Measurements from ENCODE around the gene DIS3L. TPM values are rescaled to one million over a fixed set of nuclear protein-coding genes. Genes with fewer than 3 reads are reported as not detected.
"Not testable (repeated sequence)": the region's sequence is repeated elsewhere in the genome, so short reads cannot be mapped to it uniquely, and the experiment has no call there.

DIS3L gene
- total and polyA plus RNA-seq, 2 donors from 2014 or later = 10.6 to 28.5 TPM

DNA sequence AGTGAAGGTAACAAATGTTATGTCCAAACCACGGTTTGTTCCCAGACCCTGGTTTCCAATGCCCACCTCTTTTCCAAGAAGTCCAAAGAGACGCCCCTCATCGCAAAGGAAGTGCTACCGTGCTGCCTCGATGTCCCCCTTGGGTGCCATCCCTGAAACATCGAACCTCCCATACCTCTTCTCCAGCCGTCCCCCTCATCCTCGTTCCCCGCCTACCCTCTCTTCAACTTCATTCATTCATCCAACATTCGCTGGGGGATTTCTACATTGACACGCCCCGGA, 62.6 kb downstream of the DIS3L start:
- no peak for DNase-seq
- Histone ChIP-seq H3K4me3 (ENCODE audit: low read length in 3 of 3) (peak overlapping the region; percentile 74 to 82 (median 81)), H3K27ac (ENCODE audit: low read depth in 2 of 2, low read length in 2 of 2) (peak overlapping the region in 1 of 2 donors; percentile 63), H3K9me3 (ENCODE audit: control insufficient read depth in 2 of 3, insufficient read depth in 1 of 3, low read length in 3 of 3) (no peaks in the 10 kb centered on the region), H3K9ac (ENCODE audit: low read length in 3 of 3) (peak overlapping the region; percentile 57 to 85 (median 73)), H3K4me1 (ENCODE audit: control insufficient read depth in 2 of 3, insufficient read depth in 2 of 3, low read depth in 1 of 3, low read length in 3 of 3) (peaks cover 0 to 5% (median 0%) of the 10 kb centered on the region in 3 donors), H3K36me3 (ENCODE audit: control insufficient read depth in 2 of 3, insufficient read depth in 3 of 3, low read length in 3 of 3) (no peaks in the 10 kb centered on the region), H3K27me3 (ENCODE audit: control insufficient read depth, insufficient read depth, low read length) (no peaks in the 10 kb centered on the region)
- TF ChIP-seq, protein P1, sequence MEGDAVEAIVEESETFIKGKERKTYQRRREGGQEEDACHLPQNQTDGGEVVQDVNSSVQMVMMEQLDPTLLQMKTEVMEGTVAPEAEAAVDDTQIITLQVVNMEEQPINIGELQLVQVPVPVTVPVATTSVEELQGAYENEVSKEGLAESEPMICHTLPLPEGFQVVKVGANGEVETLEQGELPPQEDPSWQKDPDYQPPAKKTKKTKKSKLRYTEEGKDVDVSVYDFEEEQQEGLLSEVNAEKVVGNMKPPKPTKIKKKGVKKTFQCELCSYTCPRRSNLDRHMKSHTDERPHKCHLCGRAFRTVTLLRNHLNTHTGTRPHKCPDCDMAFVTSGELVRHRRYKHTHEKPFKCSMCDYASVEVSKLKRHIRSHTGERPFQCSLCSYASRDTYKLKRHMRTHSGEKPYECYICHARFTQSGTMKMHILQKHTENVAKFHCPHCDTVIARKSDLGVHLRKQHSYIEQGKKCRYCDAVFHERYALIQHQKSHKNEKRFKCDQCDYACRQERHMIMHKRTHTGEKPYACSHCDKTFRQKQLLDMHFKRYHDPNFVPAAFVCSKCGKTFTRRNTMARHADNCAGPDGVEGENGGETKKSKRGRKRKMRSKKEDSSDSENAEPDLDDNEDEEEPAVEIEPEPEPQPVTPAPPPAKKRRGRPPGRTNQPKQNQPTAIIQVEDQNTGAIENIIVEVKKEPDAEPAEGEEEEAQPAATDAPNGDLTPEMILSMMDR (IDR thresholded peaks at IDR 0.05; ENCODE audit: borderline replicate concordance, extremely low read depth, insufficient read depth) = no peak
- FAIRE-seq = no peak
- intact Hi-C loops (cut with DNase I) = no loop called here

DNA sequence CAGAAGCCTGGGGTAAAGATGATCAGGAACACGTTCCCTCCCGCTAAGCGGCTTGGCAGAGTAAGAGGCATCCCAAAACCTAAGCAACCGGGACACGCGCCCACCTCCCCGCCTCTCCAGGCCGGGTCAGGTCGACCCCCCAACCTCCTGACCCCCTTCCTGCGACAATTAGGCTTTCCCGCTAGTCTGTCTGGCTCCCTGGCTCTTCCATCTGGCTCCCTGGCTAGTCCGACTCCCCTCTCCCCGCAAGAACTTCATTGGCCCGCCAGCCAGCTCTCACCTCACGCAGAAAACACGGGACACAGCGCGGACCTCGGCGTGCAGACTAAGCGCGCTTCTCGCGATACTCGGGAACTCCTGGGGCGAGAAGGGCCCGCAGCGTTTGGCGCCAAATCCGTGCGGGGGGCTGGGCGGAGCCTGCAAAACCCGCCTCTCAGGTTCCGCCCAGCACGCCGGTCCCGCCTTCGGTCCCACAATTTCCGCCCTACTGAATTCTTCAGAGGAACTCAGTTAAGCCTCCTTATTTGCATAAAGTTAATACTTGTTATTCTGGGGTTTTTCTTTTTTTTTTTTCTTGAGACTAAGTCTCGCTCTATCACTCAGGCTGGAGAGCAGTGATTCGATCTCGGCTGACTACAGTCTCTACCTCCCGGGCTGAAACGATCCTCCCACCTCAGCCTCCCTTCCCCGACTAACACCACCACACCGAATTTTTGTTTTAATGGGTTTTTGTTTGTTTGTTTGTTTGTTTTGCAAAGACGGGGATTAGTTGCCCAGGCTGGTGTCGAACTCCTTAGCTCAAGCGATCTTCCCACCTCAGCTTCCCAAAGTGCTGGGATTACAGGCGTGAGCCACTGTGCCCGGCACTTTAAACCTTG, 63.2 kb downstream of the DIS3L start, which contains the start of gene TIPIN:
Gene TIPIN (minus strand): TSS at position 327 of the 878 bp plus-strand sequence. CDS start 3,738 bp downstream, outside the sequence.
- H3K9me3 ChIP-seq (ENCODE audit: control insufficient read depth in 2 of 3, insufficient read depth in 1 of 3, low read length in 3 of 3) = no peaks in the 10 kb centered on the region
- FAIRE-seq (peak; percentile 51), DNase-seq (peak; percentile 96 to 98 (median 98))
- H3K27ac ChIP-seq (ENCODE audit: low read depth in 2 of 2, low read length in 2 of 2) = peak within 1 kb of the TSS in 1 of 2 donors; percentile 63
- intact Hi-C loops (cut with DNase I) = no loop called here
- H3K36me3 ChIP-seq (ENCODE audit: control insufficient read depth in 2 of 3, insufficient read depth in 3 of 3, low read length in 3 of 3) = no peaks in the 10 kb centered on the region
- H3K27me3 ChIP-seq (ENCODE audit: control insufficient read depth, insufficient read depth, low read length) = no peaks in the 10 kb centered on the region
- peak within 1 kb of the TSS; percentile 57 to 85 (median 73) for H3K9ac ChIP-seq (ENCODE audit: low read length in 3 of 3)
- peak within 1 kb of the TSS; percentile 74 to 82 (median 81) for H3K4me3 ChIP-seq (ENCODE audit: low read length in 3 of 3)
- H3K4me1 ChIP-seq (ENCODE audit: control insufficient read depth in 2 of 3, insufficient read depth in 2 of 3, low read depth in 1 of 3, low read length in 3 of 3) = peaks cover 0 to 5% (median 0%) of the 10 kb centered on the region in 3 donors
- TF ChIP-seq, protein P1 (IDR thresholded peaks at IDR 0.05; ENCODE audit: borderline replicate concordance, extremely low read depth, insufficient read depth) = no peak

DNA sequence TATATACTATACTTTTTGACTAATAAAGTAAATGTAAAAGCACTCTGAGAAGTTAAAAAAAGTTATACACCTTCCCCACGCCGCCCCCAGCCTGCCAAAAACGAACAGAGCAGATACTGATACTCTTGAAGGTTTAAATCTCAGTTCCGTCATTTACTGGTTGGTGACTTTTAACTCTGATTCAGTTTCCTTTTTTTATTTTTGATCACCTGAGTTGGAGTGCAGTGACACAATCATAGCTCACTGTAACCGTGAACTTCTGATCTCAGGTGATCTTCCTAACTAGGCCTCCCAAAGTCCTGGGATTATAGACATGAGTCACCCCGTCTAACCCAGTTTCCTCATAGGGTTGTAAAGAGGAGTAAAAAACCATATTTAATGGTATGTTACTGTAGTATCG, 66.4 kb downstream of the DIS3L start:
- no peak for FAIRE-seq
- H3K27me3 ChIP-seq (ENCODE audit: control insufficient read depth, insufficient read depth, low read length) = no peaks in the 10 kb centered on the region

DNA sequence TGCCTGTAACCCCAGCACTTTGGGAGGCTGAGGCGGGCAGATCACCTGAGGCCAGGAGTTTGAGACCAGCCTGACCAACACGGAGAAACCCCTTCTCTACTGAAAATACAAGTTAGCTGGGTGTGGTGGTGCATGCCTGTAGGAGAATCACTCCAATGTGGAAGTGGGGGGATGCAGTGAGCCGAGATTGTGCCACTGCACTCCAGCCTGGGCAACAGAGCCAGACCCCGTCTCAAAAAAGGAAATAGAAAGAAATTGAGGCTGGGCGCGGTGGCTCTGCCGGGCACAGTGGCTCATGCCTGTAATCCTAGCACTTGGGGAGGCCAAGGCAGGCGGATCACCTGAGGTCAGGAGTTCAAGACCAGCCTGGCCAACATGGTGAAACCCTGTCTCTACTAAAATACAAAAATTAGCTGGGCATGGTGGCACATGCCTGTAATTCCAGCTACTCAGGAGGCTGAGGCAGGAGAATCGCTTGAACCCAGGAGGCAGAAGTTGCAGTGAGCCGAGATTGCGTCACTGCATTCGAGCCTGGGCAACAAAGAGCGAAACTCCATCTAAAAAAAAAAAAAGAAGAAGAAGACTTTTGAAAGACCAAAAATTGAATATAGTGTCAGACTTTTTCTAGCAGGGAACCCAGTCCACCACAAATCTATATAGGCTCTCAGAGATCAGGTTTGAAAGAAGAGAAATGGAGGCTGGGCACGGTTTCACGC, 68.5 kb downstream of the DIS3L start:
- DNase-seq; H3K4me1 ChIP-seq (ENCODE audit: control insufficient read depth in 2 of 3, insufficient read depth in 2 of 3, low read depth in 1 of 3, low read length in 3 of 3); H3K27me3 ChIP-seq (ENCODE audit: control insufficient read depth, insufficient read depth, low read length); intact Hi-C loops (cut with DNase I); H3K9me3 ChIP-seq (ENCODE audit: control insufficient read depth in 2 of 3, insufficient read depth in 1 of 3, low read length in 3 of 3); H3K36me3 ChIP-seq (ENCODE audit: control insufficient read depth in 2 of 3, insufficient read depth in 3 of 3, low read length in 3 of 3); H3K4me3 ChIP-seq (ENCODE audit: low read length in 3 of 3); H3K9ac ChIP-seq (ENCODE audit: low read length in 3 of 3); H3K27ac ChIP-seq (ENCODE audit: low read depth in 2 of 2, low read length in 2 of 2); FAIRE-seq: not testable (repeated sequence)

More for the DNA sequence above, 66.4 kb downstream of the DIS3L start:
- no peaks in the 10 kb centered on the region for H3K9me3 ChIP-seq (ENCODE audit: control insufficient read depth in 2 of 3, insufficient read depth in 1 of 3, low read length in 3 of 3)
- peaks cover 0 to 5% (median 0%) of the 10 kb centered on the region in 3 donors for H3K4me1 ChIP-seq (ENCODE audit: control insufficient read depth in 2 of 3, insufficient read depth in 2 of 3, low read depth in 1 of 3, low read length in 3 of 3)
- intact Hi-C loops (cut with DNase I) = no loop called here
- H3K9ac ChIP-seq (ENCODE audit: low read length in 3 of 3) = no peak overlapping the region
- TF ChIP-seq, protein P1 (IDR thresholded peaks at IDR 0.05; ENCODE audit: borderline replicate concordance, extremely low read depth, insufficient read depth) = no peak
- no peak overlapping the region for H3K27ac ChIP-seq (ENCODE audit: low read depth in 2 of 2, low read length in 2 of 2)
- no peak overlapping the region for H3K4me3 ChIP-seq (ENCODE audit: low read length in 3 of 3)
- DNase-seq = no peak
- H3K36me3 ChIP-seq (ENCODE audit: control insufficient read depth in 2 of 3, insufficient read depth in 3 of 3, low read length in 3 of 3) = no peaks in the 10 kb centered on the region
